ENCODE measurements around the gene PTPRD.

DNA sequence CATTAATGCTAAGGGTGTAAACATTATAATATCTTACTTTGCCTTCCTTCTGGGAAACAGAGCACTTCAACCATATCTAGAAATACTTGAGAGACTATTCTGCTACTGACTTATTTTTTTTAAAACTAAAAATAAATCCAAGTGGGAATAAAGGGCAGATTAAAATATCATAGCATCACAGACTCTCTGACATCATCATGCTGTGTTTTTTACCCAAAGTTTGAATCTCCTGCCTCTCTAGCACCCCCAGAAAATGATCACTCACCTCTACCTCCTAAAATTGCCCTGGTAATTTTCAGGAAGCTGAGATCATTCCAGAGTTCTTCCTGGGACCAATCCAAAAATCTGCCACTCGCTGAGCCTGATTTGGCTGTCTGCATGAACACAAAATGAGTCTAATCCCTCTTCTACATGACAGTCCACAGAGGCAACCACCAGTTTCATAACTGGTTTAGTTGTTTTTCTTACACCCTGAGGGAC lies 1999.4 kb downstream of the PTPRD start:
- TF ChIP-seq CTCF (IDR thresholded peaks at IDR 0.05 in 8 of 11, conservative IDR thresholded peaks at IDR 0.05 in 3 of 11) (no peak), POLR2A (IDR thresholded peaks at IDR 0.05) (no peak), POLR2AphosphoS5 (IDR thresholded peaks at IDR 0.05) (no peak)
